ENCODE measurements around the gene FAP.

Gene FAP

GRCh38 chr2:162196638-162197037, 46.6 kb downstream of the FAP start:
- no peak for DNase-seq (ENCODE audit: low read depth in 2 of 2, low spot score in 1 of 2)

DNA sequence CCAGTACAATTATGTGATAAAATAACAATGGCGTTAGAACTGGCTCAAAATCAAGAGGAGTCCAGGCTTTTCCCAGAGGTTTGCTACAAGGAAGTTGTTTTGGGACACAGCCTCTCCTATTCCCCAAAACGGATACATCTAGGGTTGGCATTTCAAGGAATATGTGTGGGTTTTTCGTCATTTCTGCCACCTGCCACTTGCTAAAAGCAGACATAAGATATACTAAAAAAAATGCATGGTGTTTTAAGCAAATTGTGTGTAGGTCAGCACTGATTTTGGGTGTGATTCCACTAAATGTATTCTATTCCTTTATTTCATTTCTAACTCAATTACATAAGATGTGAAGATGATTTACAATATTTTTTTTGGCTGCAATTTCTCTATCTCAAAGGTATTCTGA, 54.8 kb downstream of the FAP start:
- DNase-seq (ENCODE audit: low read depth in 2 of 2, low spot score in 1 of 2), result no peak

GRCh38 chr2:162185541-162186232, 57.6 kb downstream of the FAP start:
- no peak for DNase-seq (ENCODE audit: low read depth in 2 of 2, low spot score in 1 of 2)

DNA sequence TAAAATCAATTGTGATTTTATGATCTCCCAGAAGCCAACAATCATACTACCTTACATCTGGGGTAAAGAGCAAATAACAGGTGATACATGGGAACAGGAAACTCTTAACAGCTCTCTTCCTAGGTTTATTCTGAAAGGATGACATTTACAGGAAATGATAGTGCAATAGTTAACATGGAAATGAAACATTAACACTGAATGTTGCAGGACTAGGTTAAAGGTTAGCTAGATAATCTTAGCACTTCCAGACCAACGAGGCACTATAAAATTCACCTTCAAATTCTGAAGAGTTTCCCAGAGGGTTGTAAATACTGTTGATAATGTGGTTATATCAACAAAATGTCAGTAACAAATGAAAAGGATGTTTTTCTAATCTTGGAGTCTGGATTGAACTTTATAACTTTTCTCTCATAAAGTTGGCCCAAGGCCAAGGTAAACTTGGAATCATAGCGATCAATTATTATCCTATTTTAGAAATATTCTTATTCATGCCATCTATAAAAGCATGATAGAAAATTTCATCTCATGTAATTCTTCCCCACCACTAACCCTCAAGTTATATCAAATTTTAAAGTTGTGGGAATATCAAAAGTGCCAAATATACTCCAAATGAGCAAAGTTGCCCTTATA, 58.3 kb downstream of the FAP start:
- no peak for DNase-seq (ENCODE audit: low read depth in 2 of 2, low spot score in 1 of 2)

DNA sequence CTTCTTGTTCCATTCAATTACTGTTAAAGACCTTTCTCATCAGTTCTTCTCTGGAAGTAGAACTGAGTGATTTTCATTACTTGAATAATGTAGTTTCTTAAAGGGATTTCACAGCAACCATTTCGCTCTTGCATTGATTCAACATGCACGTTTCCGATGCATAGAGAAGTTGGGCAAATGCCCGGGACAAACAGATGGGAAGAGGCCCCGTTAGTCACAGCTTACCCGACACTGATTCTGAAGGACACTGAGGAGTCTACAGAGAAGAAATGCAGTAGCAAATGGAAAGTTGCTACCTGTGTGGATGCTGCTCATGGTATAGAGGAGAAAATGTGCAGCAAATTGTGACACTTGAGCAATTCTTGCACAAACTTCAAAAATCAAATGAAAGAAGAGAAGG, 58.9 kb downstream of the FAP start:
- no peak for DNase-seq (ENCODE audit: low read depth in 2 of 2, low spot score in 1 of 2)

DNA sequence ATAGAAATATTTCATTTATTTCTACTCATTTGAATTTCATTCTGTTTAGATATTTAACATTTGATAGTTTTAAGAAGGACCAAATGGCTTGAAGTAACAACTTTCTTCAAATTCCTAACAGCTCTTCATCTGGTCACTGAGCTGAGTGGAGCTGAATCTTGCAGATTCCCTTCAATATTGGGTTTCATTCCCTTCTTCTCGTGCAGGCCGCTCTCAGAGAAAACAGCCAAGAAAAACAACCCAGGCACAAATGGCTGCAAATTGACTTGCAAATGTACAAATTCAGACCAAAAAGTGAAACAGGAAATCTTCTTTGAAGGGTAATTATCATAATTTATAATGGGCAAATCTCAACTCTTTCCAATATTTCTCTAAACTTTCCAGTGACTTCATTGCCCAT, 60.9 kb downstream of the FAP start:
- DNase-seq (ENCODE audit: low read depth in 2 of 2, low spot score in 1 of 2), result no peak

DNA sequence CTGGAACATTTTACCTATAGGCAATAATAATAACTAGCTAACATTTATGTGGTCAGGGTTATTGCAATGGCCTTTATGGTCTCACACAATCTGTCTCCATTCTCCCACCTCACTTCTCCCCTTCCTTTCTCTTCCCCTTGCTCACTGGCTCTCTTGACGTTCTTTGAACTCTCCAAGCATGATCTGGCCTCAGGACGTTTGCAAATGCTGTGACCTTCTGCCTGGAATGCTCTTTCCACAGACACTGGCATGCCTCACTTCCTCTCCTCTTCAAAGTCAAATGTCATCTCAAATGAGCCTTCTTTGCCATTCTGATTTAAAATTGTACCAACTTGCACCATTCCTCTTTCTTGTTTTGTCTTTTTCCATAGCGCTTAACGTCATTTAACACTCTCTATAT, 65.9 kb downstream of the FAP start:
- no peak for DNase-seq (ENCODE audit: low read depth in 2 of 2, low spot score in 1 of 2)

GRCh38 chr2:162175714-162176113, 67.5 kb downstream of the FAP start:
- no peak for DNase-seq (ENCODE audit: low read depth in 2 of 2, low spot score in 1 of 2)

- DNase-seq (ENCODE audit: low read depth in 2 of 2, low spot score in 1 of 2), result no peak
These were observed 68.5 kb downstream of the FAP start for GRCh38 chr2:162174746-162175145.

DNA sequence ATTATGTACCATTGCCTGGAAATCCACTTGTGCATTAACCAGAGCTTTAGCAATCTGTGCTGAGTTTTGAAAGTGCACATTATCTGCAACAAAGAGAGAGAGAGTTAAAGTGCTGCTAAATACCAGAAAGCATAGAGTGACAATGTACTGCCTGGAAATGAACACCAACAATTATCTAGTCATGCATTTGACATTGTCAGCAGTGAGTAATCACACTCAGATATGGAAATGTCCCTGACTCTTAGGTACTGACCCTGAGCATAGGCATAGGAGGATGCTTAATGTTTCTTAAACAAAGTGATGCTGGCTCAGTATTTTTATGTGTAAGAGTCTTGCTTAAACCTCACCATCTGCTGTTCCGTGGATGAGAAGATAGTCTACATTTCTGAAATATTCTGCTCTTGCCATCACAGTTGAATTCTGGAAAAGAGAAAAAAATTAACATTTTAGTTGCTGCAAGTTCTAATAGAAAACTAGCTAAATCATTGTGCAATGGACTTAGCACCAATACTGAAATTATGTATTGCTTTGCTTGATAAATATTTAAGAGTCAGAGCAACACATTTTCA, 70.4 kb downstream of the FAP start:
- DNase-seq (ENCODE audit: low read depth in 2 of 2, low spot score in 1 of 2), result no peak

DNA sequence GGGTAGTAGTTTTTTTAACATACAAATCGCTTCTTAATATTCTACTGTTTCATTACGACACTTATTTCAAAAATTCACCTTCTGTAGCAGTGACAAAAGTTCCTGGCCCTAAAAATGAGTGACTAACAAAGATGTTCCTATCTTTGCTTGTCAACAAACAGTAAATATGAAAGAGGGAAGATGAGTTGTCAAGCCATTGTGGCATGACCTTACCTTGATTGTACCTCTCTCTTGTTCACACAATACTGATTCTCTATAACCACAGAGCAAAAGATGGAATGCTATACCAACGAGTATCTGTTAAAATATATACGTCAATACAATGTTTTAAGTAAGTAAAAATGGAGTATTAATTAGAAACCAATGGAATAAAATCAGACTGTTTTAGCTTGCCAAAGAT, 76.5 kb downstream of the FAP start:
- no peak for DNase-seq (ENCODE audit: low read depth in 2 of 2, low spot score in 1 of 2)

DNA sequence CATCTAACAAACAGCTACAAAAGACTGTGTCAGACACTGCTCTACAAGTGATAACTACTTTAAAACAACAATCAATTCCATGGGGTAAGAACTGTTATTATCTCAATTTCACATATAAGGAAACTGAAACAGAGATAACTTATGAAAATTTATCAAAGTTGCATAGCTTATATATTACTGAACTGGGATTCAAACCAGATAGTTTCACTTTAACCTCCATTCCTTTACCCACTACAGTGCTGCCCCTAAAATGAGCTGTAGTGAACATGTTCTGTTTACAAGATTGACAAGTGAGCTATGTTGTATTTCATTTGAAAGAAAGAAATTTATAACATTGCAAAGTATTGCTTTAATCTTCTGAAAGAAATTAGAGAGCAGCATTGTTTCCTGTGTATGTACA, 77.1 kb downstream of the FAP start:
- no peak for DNase-seq (ENCODE audit: low read depth in 2 of 2, low spot score in 1 of 2)

- no peak for DNase-seq (ENCODE audit: low read depth in 2 of 2, low spot score in 1 of 2)
These were observed 78.4 kb downstream of the FAP start for GRCh38 chr2:162164802-162165201.

DNA sequence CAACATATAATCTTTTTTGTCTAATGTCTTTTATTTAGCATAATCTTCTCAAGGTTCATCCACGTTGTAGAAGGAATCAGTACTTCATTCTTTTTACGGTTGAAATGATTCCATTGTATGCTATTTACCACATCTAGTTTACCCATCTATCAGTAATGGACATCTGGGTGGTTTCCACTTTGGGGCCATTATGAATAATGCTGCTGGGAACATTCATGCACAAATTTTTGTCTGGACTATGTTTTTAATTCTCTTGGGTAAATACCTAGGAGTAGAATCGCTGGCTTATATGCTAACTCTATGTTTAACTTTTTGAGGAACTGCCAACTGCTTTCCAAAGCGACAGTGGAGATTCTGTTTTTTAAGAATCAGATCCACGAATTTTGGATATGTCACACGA, 83.8 kb downstream of the FAP start:
- DNase-seq (ENCODE audit: low read depth in 2 of 2, low spot score in 1 of 2), result no peak

GRCh38 chr2:162156149-162156548, 87.1 kb downstream of the FAP start:
- no peak for DNase-seq (ENCODE audit: low read depth in 2 of 2, low spot score in 1 of 2)

DNA sequence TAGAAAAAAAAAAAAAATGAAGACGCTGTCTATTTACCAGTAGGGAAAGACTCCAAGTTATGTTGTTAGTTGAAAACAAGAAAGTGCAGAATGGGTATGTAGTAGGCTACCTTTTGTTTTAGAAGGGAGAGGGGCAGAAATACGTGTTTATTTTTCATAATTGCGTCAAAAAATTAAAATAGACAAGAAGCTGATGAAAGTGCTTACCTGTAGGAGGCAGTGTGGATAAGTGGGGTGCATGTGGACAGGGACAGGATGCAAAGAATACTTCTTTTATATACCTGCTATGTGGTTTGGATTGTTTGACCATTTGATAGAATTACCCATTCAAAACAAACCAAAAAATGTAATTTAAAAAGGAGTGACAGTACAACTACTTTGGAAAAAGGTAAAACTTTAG, 88.2 kb downstream of the FAP start:
- DNase-seq (ENCODE audit: low read depth in 2 of 2, low spot score in 1 of 2), result no peak

DNA sequence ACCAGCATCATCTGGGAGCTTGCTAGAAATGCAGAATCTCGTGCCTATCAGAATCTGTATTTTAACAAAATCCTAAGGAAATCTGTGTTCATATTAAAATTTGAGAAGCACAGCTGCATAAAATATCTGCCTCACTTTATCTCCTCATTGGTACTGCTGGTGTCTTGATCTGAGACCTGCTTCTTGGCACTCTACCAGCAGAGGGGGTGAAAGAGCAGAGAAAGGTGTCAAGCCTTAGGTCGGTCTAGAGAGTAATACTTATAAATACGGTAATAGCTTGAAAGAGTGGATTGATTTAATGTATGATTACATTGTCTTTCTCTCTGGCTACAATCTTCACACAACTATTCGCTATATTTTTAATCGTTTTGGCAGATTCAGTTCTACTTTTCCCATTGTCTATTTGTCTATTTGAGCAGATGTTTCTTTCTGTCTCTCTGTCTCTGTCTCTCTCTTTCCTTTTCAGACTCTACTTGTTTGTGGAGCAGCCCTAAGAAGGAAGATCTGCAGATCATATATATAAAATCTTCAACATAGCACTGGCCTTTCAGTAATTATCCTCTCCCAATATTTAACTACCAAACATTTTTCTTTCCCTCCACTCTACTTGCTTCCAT, 89.5 kb downstream of the FAP start:
- peak; percentile 17 to 19 for DNase-seq (ENCODE audit: low read depth in 2 of 2, low spot score in 1 of 2)

DNA sequence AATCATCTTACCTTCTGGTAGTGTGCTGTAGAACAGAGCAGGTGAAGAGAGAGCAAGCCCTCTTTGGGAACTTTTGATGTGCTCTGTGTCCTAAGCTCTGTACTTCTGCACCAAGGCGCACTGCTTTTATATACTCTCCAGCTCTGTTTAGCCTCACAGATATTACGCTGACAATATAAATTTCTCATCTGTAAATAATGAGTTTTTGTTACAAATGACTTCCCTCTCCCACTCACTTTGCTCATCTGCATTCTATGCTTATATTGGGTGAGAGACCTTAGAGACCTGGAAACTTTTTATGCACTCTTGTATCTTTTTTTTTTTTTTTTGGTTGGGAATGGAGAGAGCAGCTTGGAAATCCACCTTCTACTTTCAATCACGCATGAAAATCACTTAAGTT, 91.1 kb downstream of the FAP start, which contains the start of gene GCG:
Gene GCG (minus strand): TSS at position 101 of the 400 bp plus-strand sequence. CDS start 3,069 bp downstream, outside the sequence.
- DNase-seq (ENCODE audit: low read depth in 2 of 2, low spot score in 1 of 2), result no peak

- no peak for DNase-seq (ENCODE audit: low read depth in 2 of 2, low spot score in 1 of 2)
These were observed 93.3 kb downstream of the FAP start for GRCh38 chr2:162149940-162150339.

GRCh38 chr2:162149466-162149865, 93.8 kb downstream of the FAP start:
- DNase-seq (ENCODE audit: low read depth in 2 of 2, low spot score in 1 of 2), result no peak

GRCh38 chr2:162148956-162149355, 94.3 kb downstream of the FAP start:
- no peak for DNase-seq (ENCODE audit: low read depth in 2 of 2, low spot score in 1 of 2)

GRCh38 chr2:162143969-162144368, 99.3 kb downstream of the FAP start:
- DNase-seq (ENCODE audit: low read depth in 2 of 2, low spot score in 1 of 2), result no peak

All from stimulated activated CD8-positive, alpha-beta memory T cell treated with anti-CD3 and anti-CD28 coated beads, Interleukin-4, amount 100 ng/mL, for 1 hour (primary cell).